DMS114 treated with DMSO at 0.1 percent for 48 hours (cell line): Measurements from ENCODE around the gene IFIT5.
"Not testable (repeated sequence)": the region's sequence is repeated elsewhere in the genome, so short reads cannot be mapped to it uniquely, and the experiment has no call there.

ENCODE experiments used
- DNase-seq: peaks from one replicate; lab custom pipeline; 2025; ENCODE audit not compliant: unreplicated experiment; lab: John Stamatoyannopoulos, UW

Gene IFIT5, protein sequence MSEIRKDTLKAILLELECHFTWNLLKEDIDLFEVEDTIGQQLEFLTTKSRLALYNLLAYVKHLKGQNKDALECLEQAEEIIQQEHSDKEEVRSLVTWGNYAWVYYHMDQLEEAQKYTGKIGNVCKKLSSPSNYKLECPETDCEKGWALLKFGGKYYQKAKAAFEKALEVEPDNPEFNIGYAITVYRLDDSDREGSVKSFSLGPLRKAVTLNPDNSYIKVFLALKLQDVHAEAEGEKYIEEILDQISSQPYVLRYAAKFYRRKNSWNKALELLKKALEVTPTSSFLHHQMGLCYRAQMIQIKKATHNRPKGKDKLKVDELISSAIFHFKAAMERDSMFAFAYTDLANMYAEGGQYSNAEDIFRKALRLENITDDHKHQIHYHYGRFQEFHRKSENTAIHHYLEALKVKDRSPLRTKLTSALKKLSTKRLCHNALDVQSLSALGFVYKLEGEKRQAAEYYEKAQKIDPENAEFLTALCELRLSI

DNA sequence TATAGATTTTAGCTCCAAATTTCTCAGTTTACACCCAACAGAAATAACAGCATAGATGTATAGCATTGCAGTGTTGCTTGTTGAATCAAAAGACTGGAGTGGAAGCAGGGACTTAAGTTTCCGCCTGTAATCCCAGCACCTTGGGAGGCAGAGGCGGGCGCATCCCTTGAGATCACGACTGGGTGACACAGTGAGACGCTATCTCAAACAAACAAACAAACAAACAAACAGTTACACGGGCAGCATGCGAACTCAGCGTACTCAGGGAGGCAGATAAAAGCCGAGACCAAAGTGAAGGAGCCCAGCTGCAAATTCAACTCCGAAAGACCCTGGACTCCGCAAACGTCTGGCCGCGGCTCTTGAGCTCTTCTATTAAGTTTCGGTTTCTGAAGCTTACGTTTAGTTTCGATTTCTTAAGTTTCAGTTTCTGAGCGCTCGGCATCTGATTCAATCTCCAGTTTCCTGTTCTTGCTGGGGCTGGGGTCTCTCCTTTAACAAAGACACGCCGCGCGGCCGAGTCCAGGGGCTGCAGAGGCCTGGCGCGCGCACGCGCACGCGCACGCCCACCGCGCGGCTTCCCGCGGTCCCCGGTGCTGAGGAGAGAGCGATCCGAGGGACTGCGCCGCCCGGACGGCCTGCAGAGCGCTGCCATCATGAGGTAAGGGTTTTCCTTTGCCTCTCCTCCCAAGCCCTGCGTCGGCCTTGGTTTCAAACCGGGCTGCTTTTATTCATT, at the start of gene IFIT5:
Gene IFIT5 (plus strand): TSS at position 423 of the 733 bp plus-strand sequence. CDS start 231 bp downstream, at position 654.
- DNase-seq: peak; percentile 48

DNA sequence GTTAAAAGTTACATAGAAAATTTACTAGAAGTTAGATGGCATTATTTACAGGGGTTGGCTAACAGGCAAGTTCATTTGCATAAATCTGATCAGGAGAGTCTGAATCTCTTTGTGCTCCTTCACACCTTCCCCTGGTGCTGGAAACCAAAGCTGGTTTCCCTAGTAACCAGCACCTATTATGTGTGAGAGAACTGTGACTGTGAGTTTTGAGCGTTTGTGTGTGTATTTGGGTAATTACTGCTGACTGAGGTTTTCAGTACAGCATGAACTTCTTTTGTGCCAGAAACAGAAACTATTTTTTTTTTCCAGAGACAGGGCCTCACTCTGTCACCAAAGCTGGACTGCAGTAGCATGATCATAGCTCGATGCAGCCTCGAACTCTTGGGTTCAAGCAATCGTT, 46.8 kb upstream of the IFIT5 start:
- no peak for DNase-seq

DNA sequence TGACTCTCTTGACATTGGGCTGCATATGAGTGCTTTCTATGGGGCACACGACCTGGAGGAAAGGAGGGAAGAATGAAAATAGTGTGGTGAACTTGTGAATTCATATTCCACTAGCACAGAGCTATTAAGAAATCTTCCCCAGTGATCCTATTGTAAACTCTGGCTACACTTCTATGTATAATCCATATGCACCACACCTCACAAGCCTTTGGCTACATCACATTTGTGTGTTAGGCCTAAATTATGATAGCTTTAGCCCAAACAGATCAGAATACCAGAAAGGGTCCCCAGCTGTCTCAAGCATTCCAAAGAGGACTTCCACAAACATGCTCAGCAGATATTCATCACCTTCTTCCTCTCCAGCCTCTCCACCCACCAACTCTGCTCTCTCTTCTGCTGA, 46.2 kb upstream of the IFIT5 start:
- DNase-seq: no peak

DNA sequence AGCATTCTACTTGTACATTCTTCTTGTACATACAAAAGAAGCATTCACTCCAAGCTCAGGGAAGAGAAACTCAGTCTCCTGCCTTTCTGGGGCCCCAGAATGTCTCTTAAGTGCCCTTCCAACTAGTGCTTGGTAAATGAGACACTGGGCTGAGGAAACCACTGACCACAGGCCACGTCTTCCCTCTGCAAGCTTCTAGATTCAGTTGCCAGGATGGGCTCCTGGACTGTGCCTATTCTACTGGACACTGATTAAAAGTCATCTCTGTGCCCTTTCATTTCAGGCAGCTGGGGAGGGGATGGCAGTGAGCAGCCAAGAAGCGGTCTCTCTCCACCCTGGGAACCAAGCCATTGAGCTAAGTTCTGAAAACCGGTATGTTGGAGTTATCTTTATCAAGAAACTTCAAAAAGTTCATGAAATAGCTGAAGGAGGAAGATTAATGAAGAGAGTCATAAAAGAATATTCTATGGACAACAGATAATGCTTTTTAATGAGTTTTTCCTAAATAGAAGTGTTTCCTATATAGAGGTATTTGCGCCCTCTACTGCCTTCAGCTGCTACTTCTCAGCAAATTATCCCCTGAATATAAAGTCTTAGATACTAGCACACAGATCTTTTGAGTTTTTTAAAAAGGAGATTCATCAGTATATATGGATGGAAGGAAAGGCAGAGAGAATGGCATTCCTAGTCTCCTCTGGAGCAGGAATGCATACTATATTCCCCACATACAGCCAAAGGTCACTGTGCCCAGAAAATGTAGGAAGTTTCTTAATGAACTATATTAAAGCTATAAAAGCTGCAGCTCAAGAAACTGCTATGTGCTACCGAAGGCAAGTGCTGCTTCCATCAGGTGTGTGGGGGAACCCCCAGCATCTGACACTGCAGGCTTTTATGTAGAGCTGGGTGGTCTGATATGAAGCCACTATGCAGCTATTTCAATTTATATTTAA, 44.9 kb upstream of the IFIT5 start:
- peak; percentile 14 for DNase-seq

DNA sequence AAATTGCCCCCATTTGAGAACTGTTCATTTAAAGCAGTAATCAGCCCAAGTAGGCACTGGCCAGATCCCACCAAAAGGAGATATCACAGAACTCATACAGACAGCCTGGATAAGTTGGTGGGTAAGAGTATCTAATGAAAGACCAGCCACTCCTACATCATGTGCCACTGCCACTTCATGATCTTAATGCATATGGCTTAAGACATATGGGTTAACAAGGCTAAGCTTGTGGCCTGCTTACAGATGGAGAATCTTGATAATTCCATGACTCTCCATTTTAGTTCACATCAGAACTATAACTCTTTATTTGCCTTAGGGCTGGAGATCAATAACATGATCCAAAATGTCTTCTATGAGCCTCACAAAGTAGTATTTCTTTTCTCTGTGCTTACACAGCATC, 43.3 kb upstream of the IFIT5 start:
- no peak for DNase-seq

DNA sequence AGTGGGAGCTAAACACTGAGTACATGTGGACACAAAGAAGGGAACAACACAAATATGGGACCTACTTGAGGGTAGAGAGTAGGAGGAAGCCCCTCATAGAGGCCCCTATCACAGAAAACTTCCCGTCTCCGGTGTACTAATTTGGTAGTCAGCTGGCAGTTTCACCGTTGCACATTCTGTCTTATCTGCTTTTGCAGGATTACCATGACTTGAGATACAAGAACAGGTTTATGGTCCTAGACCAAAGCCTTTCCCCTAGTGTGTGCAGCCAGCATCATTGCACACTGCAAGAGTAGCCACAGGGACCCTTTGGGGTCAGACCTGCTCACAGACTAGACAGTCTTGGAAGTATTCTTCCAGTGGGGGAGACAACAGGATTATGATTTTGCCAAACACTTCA, 42.4 kb upstream of the IFIT5 start:
- no peak for DNase-seq

DNA sequence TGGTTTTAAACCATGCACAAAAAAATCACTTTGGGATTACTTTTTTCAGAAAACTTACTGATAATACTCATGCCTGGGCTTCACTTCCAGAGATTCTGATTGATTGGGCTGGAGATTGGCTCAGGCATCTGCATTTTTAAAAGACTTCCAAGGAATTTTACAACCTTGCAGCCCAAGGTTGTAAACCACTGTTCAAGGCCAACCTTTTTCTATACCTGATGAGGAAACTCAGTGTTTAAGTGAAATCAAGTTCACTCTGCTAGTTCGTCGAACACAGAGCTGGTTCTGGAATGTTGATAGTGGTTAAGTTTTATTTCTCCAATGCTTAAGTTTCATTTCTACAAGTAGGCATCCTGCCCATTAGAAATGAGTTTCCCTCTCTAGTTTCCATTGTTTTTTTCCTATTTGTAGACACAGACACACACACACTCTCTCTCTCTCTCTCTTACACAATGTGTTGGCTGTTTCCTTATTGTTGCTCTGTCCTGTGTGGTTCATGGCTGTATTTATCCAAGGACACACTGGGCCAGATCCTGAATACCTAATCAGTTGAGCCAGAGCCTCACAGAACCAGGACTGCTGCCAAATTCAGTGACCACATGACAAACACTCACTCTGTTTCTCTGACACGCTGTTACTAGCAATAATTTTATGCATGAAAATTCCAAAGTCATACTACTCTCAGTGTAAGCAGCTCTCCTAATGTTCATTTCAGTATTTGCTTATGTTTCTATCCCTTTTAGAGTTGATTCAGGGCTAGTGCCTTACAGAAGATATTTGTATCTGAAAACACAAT, 40.3 kb upstream of the IFIT5 start:
- no peak for DNase-seq

DNA sequence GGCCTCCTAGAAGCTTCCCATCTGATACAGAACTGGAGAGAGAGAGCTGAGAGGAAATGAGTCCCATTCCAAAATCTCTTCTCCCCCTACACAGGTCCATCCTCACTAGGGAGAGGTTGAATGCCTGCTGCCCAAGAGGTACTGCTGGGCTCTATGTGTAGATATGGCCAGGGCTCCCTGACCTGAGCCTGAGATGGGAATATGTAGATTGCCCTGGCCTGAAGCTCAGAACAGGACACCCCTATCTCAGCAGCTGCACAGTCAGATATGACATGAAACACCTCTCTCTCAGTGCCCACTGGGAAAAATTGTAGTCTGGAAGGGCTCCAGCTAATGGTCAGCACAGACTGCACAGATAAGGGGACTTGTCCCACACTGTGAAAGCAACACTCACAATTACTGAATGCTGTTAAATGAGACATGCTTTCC, 39.6 kb upstream of the IFIT5 start:
- DNase-seq: no peak

DNA sequence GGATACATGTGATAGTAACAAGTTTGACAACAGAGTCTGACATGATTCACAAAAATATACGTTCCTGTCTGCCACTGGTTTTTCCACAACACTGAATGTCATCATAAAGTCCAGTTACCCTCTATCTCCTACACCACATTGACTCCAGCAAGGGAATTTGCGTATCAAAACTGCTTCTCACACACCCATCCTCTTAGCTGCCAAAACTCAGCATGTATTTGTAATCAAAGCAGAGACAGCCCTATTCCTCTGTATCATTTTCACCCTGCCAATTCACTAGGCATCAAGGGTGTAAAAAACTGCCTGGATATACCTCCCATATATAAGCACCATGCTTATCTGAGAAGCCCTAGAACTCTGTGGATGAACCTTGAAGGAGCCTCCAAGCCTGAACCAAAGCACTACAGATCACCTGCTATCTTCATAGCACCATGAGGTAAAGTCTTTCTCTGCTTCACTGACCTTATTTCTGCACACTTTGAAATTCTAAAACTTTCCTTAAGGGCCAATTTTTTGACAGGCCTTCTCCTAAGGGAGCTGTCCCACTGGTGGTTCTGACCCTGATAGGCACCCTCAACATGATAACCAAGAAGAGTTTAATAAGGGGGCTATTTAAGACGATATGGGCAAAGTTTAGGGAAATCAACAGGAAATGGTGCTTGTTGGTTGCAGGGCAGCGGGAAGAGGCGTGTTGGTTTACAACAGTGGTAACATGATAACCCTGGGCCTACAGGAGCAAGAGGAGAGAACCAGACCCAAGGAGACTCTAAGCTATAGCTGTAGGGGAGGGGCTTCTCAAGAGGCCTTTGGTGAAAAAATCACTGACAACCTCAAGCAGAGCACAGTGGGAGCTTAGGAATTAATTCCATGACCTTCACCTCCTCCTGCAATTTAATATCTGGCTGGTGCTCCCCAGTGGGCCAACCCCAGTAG, 36.4 kb upstream of the IFIT5 start, which contains the start of gene IFIT1B:
Gene IFIT1B (plus strand): TSS at position 352 of the 933 bp plus-strand sequence. CDS start 80 bp downstream, at position 432.
- no peak for DNase-seq

DNA sequence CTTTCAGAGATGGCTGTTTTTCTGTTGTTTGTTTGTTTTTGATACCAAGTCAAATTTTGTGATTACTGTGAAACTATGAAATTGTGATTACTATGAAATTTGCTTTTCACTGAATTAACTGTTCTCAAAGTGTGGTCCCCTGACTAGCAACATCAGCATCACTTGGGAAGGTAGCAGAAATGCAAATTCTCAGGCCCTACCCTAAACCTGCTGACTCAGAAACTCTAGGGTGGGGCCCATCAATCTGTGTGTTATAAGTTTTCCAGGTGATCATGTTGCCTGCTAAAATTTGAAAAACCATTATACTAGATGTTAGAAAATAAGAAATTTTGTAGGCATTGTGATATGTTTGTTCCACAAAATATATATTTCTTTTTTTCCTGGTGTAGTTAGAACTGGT, 35.3 kb upstream of the IFIT5 start:
- no peak for DNase-seq

DNA sequence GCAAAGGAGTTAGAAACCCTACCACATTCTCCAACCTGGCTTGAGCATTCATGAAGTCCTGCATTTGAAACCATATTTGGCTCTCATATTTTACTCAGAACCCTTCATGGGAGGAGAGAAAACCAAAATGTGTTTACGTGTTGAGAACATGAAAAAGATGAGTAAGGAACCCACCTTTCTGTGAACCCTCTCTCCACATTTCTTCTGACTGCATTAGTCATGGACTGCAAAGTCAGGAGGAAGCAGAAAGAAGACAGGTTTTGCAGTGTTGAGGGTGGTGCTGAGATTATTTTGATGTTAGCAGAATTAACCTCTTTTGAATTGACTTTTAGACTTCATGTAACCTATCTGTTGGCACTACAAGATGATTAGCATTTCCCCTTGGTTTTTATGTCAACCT, 31.6 kb upstream of the IFIT5 start:
- no peak for DNase-seq

DNA sequence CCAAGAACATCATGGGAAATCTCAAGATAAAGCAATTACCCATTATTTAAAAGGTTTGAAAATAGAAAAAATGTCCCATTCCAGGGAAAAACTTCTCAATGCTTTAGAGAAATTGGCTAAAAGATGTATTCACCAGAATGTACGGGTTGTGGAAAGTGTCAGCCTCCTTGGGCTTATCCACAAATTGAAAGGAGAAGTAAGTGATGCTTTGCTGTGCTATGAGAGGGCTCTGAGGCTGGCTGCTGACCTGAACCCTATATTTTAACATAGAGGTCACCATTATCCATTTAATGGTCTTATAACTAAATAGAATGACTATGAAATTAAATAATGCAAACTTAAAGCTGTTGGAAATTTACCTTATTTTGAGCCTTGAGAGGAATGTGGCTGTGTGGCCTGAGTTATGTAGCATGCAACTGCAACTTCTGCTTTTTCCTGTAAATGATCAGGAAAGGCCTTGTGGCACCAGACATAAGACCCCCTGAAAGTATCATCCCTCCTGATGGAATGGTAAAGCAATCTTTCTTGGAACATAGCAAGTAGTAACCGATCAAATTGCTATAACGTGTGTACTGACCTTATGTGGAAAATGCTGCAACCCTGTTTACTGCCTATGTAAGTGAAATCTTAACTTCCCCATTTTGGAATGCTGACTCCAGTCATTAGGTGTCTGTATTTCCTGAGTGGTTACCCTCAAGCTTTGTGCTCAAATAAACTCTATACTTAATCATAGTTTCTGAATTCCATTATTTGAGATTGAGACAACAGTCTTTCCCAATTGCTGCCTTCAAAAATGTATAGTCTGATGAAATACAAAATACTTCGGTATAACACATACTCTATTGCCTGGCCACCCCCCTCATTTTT, 29.7 kb upstream of the IFIT5 start:
- DNase-seq: no peak

DNA sequence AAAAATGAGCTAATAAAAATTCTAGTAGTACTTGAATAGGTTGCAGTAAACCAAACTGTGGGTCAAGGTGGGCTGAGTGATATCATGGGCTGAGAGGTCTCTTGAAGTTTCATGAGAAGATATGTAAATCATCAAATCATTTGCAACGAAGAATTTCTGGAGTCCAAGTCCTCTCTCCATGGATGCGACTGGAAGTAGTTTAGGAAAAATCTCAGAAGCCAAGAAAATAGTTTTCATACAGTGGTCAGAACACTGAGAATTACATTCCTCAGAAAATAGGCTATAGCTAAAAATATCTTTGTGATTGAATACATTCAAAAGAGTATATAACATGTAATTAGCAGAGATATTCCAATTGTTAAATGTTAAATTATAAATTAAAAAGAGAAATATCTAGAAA, 25.6 kb upstream of the IFIT5 start:
- DNase-seq: no peak

DNA sequence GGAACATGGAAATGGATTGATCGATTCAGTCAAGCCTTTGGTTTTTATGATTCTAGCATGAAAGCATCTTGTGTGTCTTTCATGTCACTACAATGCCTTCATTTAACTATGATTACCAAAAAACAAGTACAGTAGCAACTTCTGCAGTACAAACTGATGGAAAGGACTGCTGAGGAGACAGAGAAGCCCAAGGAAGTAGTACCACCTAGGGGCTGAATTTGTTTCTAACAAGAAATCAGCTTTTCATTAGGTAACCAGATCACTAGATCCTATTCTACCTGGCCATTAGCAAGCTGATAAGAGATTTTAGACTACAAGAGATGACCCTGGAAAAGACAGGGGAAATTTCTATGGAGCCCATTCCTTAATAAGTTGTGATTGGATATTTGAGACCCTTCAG, 25.1 kb upstream of the IFIT5 start:
- DNase-seq: peak; percentile 41

DNA sequence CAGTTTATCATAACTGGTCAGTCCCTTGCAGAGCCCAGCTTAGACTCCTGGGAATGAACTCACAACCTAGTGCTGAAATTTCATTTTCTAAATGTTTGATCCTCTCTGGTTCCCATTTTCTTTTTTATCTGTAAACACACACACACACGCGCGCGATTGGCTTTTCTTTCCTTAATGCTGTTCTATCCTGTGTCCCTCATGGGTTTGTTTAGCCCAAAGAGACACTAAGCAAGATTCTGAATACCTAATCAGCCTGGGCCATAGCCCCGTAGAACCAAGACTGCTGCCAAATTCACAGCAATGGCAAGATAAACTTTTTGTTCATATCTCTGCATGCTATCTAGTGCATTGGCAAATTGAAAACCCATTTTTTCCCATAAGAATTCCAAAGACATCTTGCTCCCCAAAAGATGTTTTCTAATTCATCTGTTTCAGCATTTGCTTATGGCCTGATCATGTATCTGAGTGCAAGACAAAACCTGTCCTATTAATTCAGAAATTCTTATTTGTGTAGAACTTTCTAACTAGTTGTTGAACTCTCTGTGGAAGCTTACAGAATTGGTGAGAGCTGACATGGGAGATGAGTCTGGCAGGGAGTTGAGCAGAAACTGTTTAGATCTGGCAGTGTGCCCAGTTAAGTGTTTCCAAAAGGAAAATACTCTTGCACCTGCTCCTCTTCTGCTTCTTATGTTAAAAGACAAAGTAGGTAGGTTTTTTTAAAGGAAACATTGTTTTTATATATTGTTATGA, 23.7 kb upstream of the IFIT5 start:
- DNase-seq: no peak

DNA sequence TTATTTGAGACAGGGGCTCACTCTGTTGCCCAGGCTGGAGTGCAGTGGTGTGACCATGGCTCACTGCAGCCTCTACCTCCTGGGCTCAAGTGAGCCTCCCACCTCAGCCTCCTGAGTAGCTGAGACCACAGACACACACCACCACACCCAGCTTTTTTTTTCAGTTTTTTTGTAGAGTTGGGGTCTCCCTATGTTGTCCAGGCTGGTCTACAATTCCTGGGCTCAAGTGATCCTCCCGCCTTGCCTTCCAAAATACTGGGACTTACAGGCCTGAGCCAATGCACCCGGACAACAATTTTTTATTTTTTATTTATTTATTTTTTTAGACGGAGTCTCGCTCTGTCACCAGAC, 23.2 kb upstream of the IFIT5 start:
- not testable (repeated sequence) for DNase-seq

DNA sequence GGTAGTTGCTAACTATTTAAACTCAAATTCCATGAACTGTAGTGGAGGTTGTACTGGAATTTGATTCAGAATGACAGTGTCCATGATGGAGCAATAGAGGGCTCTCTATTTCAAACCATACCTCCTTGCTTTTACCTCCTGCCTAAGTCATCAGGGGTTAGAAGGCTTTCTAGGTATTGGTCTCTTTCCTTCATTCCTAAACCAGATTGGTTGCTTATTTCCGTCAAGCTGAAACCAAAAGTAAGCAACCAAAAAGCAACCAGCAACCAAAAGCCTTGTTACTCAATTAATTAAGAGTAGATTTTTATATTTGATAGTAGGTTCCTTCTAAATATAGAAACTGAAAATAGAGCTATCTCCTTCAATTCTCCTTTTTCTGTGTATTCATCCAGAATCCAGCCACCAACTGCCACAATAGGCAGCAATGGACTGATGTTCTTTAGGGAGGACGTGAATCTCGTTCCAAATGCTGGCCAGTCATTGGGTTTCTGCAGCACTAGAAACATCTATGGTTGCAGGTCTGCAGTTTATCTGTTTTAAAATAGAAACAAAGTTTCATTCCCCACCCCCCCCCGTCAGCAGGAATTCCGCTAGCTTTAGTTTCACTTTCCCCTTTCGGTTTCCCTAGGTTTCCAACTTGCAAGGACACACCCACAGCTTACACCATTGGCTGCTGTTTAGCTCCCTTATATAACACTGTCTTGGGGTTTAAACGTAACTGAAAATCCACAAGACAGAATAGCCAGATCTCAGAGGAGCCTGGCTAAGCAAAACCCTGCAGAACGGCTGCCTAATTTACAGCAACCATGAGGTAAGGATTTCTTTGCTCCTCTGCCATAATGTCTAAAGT, 22.2 kb upstream of the IFIT5 start, which contains the start of gene IFIT1:
Gene IFIT1 (plus strand): TSS at position 717 of the 850 bp plus-strand sequence. CDS start 90 bp downstream, at position 807.
- DNase-seq: peak; percentile 77
